Effector memory CD8-positive, alpha-beta T cell (primary cell): ENCODE results near the gene KLHL15.
A peak's percentile ranks its signal among the peaks of the same experiment; 100 is the strongest.
"Not testable (repeated sequence)": the region's sequence is repeated elsewhere in the genome, so short reads cannot be mapped to it uniquely, and the experiment has no call there.

Experiments used
- ATAC-seq: fragments of 150-1000 bp; cut with Tn5 transposase; replicated peaks from 2 replicates; pipeline ENCODE4 v1.10.0; 2021; ENCODE audit warnings: mild to moderate bottlenecking, moderate library complexity
- DNase-seq, 3 experiments: peaks; one replicate each; pipeline ENCODE4 v3.0.0; 2021
- H3K27ac Mint-ChIP-seq, 2 donors: one replicate each; pipeline ENCODE4 v1.8.0; 2022; ENCODE audit warnings: mild to moderate bottlenecking in 2 of 2, mixed read lengths in 2 of 2, moderate library complexity in 2 of 2
- H3K27me3 Mint-ChIP-seq, 2 donors: one replicate each; pipeline ENCODE4 v1.8.0; 2022; ENCODE audit warnings: mixed read lengths in 2 of 2
- H3K36me3 Mint-ChIP-seq: one replicate; pipeline ENCODE4 v1.8.0; 2022; ENCODE audit warnings: mild to moderate bottlenecking, moderate library complexity, mixed read lengths; ENCODE audit not compliant: insufficient read depth
- H3K4me1 Mint-ChIP-seq, 2 donors: one replicate each; pipeline ENCODE4 v1.8.0; 2022; ENCODE audit warnings: low read depth in 2 of 2, mixed read lengths in 2 of 2
- H3K4me3 Mint-ChIP-seq, 2 donors: one replicate each; pipeline ENCODE4 v1.8.0; 2022; ENCODE audit warnings: mild to moderate bottlenecking in 2 of 2, mixed read lengths in 2 of 2, moderate library complexity in 2 of 2
- H3K9me3 Mint-ChIP-seq, 2 donors: one replicate each; pipeline ENCODE4 v1.8.0; 2022; ENCODE audit warnings: mixed read lengths in 2 of 2
- total RNA-seq, 9 experiments: gene quantifications; one replicate each; lab custom pipeline; 2026; lab: John Stamatoyannopoulos, UW

KLHL15 gene
- 33.8 to 133 (median 48.8) reads per million in 9 experiments for total RNA-seq

- Mint-ChIP-seq H3K9me3 (no peaks in the 10 kb centered on the region), H3K4me3 (peak within 1 kb of the TSS; percentile 79 to 84)
- ATAC-seq: no peak
Measured at GRCh38 chrX:24027086-24027485, at the start of gene KLHL15. KLHL15 (minus strand) TSS chrX:24027186; CDS start chrX:24006693, 20,493 bp downstream.

DNA sequence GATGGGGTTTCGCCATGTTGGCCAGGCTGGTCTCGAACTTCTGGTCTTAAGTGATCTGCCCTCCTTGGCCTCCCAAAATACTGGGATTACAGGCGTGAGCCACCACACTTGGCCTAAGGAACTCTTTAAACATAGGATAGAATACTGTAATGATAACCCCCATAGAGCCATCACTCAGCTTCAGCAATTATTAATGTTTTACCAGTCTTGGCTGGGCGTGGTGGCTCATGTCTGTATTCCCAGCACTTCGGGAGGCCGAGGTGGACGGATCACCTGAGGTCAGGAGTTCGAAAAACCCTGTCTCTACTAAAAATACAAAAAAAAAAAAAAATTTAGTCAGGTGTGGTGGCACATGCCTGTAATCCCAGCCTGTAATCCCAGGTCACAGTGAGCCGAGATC lies 42.9 kb upstream of the KLHL15 start:
- no peak for DNase-seq
- Mint-ChIP-seq H3K27me3 (no peaks in the 10 kb centered on the region), H3K4me1 (no peaks in the 10 kb centered on the region), H3K36me3 (peaks cover 90% of the 10 kb centered on the region), H3K4me3 (no peak overlapping the region), H3K9me3 (no peaks in the 10 kb centered on the region), H3K27ac (no peak overlapping the region)
- no peak for ATAC-seq

More at GRCh38 chrX:24027086-24027485, at the start of gene KLHL15:
- peaks cover 0 to 8% of the 10 kb centered on the region in 2 donors for H3K4me1 Mint-ChIP-seq
- DNase-seq: no peak
- peaks cover 25% of the 10 kb centered on the region for H3K36me3 Mint-ChIP-seq
- no peaks in the 10 kb centered on the region for H3K27me3 Mint-ChIP-seq
- peak within 1 kb of the TSS; percentile 73 to 89 for H3K27ac Mint-ChIP-seq

- Mint-ChIP-seq H3K27ac (no peak overlapping the region), H3K4me3 (no peak overlapping the region), H3K9me3 (no peaks in the 10 kb centered on the region), H3K36me3 (peaks cover 88% of the 10 kb centered on the region), H3K27me3 (no peaks in the 10 kb centered on the region), H3K4me1 (no peaks in the 10 kb centered on the region)
- DNase-seq: no peak
- ATAC-seq: no peak
Measured at GRCh38 chrX:24063488-24063887, 36.5 kb upstream of the KLHL15 start.

DNA sequence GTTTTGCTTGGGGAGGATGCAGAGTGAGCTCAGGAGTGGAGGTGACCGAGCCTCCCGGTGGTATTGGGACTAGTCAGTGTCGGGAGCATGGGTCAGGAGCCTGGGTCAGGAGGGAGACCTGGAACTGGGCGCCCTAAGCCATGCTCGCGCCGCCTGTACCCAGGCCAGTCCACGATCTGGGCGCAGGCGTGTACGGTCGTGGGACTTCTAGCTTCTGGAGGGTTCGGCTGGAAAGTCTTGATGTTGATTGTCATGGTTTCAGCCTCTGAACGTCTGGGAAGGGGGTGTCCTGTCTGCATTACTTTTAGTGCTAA lies 28.0 kb upstream of the KLHL15 start:
- H3K27me3 Mint-ChIP-seq: no peaks in the 10 kb centered on the region
- ATAC-seq (peak; percentile 7), DNase-seq (no peak)
- peaks cover 2 to 12% of the 10 kb centered on the region in 2 donors for H3K4me1 Mint-ChIP-seq
- H3K36me3 Mint-ChIP-seq: peaks cover 38% of the 10 kb centered on the region
- no peak overlapping the region for H3K4me3 Mint-ChIP-seq
- peak overlapping the region in 1 of 2 donors; percentile 97 for H3K27ac Mint-ChIP-seq
- H3K9me3 Mint-ChIP-seq: no peaks in the 10 kb centered on the region

DNA sequence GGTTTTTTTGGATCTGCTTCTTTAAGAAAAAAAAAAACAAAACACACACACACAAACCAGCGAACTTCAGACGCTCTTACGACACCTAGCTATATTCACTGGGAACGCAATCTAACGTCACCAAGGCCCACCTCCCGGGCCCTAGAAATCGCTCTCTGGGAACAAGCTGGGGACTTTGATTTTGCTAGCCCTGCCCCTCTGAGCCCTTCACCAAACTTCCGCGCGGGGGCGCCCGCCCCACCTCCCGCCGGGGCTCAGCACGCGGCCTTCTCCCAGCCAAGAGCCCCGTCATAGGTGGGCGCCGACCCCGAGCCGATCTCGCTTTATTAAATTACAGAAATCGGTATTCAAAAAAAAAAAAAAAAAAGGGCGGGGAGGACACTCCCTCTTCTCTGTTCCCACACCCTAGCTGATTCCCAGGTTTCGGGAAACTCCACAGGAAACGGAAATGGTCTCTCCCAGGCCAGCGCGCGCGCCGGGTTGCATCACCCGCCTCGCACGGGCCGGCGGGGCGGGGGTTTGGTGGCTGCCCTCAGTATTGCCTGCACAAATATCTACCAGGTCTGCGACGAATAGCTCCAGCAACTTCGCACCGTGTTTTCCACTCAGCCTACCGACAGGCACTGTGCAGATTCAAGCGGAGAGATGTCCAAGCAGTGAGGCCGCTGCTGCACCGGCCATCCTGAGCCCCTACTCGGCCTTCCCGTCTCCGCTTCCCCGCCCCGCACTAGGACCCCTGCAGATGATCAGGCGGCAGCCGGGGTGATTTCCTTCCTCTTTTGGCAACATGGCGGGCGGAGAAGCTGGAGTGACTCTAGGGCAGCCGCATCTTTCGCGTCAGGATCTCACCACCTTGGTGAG lies 27.4 kb upstream of the KLHL15 start, which contains the start of gene EIF2S3:
Gene EIF2S3, plus strand, starts transcription at position 775 of the 861 bp plus-strand sequence. Its CDS starts 13 bp downstream, at position 788.
- H3K36me3 Mint-ChIP-seq: peaks cover 32% of the 10 kb centered on the region
- peaks cover 2 to 12% of the 10 kb centered on the region in 2 donors for H3K4me1 Mint-ChIP-seq
- DNase-seq (peak; percentile 73 to 82 (median 75)), ATAC-seq (peak; percentile 82)
- H3K9me3 Mint-ChIP-seq: no peaks in the 10 kb centered on the region
- peak within 1 kb of the TSS in 1 of 2 donors; percentile 97 for H3K27ac Mint-ChIP-seq
- no peaks in the 10 kb centered on the region for H3K27me3 Mint-ChIP-seq
- H3K4me3 Mint-ChIP-seq: no peak within 1 kb of the TSS

DNA sequence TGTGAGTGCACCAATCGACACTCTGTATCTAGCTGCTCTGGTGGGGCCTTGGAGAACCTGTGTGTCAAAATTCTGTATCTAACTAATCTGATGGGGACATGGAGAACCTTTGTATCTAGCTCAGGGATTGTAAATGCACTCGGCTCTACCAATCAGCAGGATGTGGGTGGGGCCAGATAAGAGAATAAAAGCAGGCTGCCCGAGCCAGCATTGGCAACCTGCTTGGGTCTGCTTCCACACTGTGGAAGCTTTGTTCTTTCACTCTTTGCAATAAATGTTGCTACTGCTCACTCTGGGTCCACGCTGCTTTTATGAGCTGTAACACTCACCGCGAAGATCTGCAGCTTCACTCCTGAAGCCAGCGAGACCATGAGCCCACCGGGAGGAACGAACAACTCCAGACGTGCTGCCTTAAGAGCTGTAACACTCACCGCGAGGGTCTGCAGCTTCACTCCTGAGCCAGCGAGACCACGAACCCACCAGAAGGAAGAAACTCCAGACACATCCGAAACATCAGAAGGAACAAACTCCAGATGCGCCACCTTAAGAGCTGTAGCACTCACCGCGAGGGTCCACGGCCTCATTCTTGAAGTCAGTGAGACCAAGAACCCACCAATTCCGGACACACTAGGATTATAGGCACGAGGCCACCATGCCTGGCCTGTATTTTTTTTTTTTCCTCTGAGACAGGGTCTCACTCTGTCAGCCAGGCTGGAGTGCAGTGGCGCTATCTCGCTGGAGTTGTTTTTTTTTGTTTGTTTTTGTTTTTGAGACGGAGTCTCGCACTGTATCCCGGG lies 23.7 kb upstream of the KLHL15 start:
- not testable (repeated sequence) for H3K4me3 Mint-ChIP-seq, DNase-seq, H3K27me3 Mint-ChIP-seq, H3K27ac Mint-ChIP-seq, H3K9me3 Mint-ChIP-seq, H3K36me3 Mint-ChIP-seq, ATAC-seq
- H3K4me1 Mint-ChIP-seq: peaks cover 0 to 10% of the 10 kb centered on the region in 2 donors

DNA sequence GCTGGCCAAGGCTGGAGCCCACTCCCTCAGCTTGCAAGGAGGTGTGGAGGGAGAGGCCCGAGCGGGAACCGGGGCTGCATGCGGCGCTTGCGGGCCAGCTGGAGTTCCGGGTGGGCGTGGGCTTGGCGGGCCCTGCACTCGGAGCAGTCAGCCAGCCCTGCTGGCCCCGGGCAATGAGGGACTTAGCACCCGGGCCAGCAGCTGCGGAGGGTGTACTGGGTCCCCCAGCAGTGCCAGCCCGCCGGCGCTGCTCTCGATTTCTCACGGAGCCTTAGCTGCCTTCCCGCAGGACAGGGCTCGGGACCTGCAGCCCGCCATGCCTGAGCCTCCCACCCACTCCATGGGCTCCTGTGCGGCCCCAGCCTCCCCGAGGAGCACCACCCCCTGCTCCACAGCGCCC lies 22.7 kb upstream of the KLHL15 start:
- H3K4me1 Mint-ChIP-seq, H3K27ac Mint-ChIP-seq, ATAC-seq, H3K9me3 Mint-ChIP-seq, H3K36me3 Mint-ChIP-seq, H3K4me3 Mint-ChIP-seq, H3K27me3 Mint-ChIP-seq, DNase-seq: not testable (repeated sequence)

GRCh38 chrX:24046060-24046459 lies 19.1 kb upstream of the KLHL15 start:
- not testable (repeated sequence) for H3K9me3 Mint-ChIP-seq, H3K27ac Mint-ChIP-seq, DNase-seq, H3K4me3 Mint-ChIP-seq, H3K36me3 Mint-ChIP-seq, H3K27me3 Mint-ChIP-seq, H3K4me1 Mint-ChIP-seq, ATAC-seq

DNA sequence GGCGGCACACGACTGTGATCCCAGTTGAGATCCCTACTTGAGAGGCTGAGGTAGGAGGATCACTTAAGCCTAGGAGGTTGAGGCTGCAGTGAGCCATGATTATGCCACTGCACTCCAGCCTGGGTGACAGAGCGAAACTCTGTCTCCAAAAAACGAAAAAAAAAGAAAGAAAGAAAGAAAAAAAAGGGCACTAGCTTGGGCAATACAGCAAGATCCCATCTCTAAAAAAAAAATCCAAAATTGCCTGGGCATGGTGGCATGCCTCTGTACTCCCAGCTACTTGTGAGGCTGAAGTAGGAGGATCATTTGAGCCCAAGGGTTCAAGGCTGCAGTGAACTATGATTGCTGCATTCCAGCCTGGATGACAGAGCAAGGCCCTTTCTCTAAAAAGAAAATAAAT lies 10.7 kb upstream of the KLHL15 start:
- Mint-ChIP-seq H3K4me1 (no peaks in the 10 kb centered on the region), H3K36me3 (no peaks in the 10 kb centered on the region), H3K27ac (no peak overlapping the region), H3K4me3 (no peak overlapping the region), H3K9me3 (no peaks in the 10 kb centered on the region), H3K27me3 (no peaks in the 10 kb centered on the region)
- DNase-seq: no peak
- no peak for ATAC-seq

- ATAC-seq (no peak), DNase-seq (no peak)
- no peaks in the 10 kb centered on the region for H3K9me3 Mint-ChIP-seq
- H3K4me3 Mint-ChIP-seq: no peak overlapping the region
- H3K4me1 Mint-ChIP-seq: no peaks in the 10 kb centered on the region
- H3K27me3 Mint-ChIP-seq: no peaks in the 10 kb centered on the region
- no peaks in the 10 kb centered on the region for H3K36me3 Mint-ChIP-seq
- no peak overlapping the region for H3K27ac Mint-ChIP-seq
Measured at GRCh38 chrX:24034485-24034884, 7.5 kb upstream of the KLHL15 start.

DNA sequence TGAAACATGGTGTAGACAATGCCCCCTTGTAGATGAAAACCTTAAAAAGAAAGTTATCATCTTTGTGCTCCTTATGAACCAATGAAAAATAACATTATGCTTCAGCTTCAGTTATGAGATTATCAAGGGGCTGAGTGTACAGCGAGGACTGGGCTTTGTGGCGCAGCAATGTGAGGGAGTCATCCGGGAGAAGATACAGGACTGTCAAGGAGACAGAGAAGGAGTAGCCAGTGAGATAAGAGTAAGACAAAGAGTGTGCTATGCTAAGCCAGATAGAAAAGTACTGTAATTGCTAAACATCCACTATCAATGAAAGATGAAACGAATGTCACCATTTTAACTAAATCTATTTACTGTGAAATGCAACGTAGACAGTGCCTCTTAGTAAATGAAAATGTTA lies 3.6 kb upstream of the KLHL15 start:
- Mint-ChIP-seq H3K4me3 (no peak overlapping the region), H3K36me3 (peaks cover 9% of the 10 kb centered on the region), H3K27ac (no peak overlapping the region), H3K27me3 (no peaks in the 10 kb centered on the region), H3K9me3 (no peaks in the 10 kb centered on the region), H3K4me1 (no peaks in the 10 kb centered on the region)
- DNase-seq (no peak), ATAC-seq (no peak)

DNA sequence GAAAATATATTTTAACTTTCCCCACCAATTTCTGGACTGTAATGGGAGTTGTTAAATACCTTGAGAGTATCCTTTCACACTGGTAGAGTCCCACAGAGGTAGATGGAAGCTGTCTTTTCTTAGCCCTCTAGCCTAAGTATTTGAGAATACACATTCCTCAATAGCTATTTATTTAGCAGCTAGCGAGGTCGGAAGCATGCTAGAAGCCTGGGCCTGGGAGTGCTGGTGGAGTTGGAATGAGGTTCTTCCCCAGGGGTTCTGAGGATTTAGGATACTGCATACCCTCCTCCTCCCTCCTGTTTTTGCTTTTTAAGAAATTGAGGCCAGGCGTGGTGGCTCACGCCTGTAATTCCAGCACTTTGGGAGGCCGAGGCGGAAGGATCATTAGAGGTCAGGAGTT lies 999 bp upstream of the KLHL15 start:
- H3K9me3 Mint-ChIP-seq: no peaks in the 10 kb centered on the region

GRCh38 chrX:24026432-24026831 lies 554 bp downstream of the KLHL15 start:
- H3K36me3 Mint-ChIP-seq: peaks cover 25% of the 10 kb centered on the region
- DNase-seq (no peak), ATAC-seq (no peak)
- peaks cover 3 to 11% of the 10 kb centered on the region in 2 donors for H3K4me1 Mint-ChIP-seq
- H3K9me3 Mint-ChIP-seq: no peaks in the 10 kb centered on the region
- H3K27me3 Mint-ChIP-seq: no peaks in the 10 kb centered on the region
- peak overlapping the region; percentile 79 to 84 for H3K4me3 Mint-ChIP-seq
- peak overlapping the region; percentile 73 to 89 for H3K27ac Mint-ChIP-seq

More for the DNA sequence above, 999 bp upstream of the KLHL15 start:
- Mint-ChIP-seq H3K27me3 (no peaks in the 10 kb centered on the region), H3K4me3 (no peak overlapping the region), H3K27ac (no peak overlapping the region), H3K4me1 (peaks cover 0 to 7% of the 10 kb centered on the region in 2 donors), H3K36me3 (peaks cover 25% of the 10 kb centered on the region)
- ATAC-seq (no peak), DNase-seq (no peak)
